HG03066 (cell line): ENCODE measurements around the gene DOK4.
"Not testable (repeated sequence)": the region's sequence is repeated elsewhere in the genome, so short reads cannot be mapped to it uniquely, and the experiment has no call there.

Experiments
- ATAC-seq: cut with Tn5 transposase; IDR thresholded peaks from one replicate; pipeline ENCODE4 v1.9.1; 2021; ENCODE audit warnings: low read depth; ENCODE audit not compliant: unreplicated experiment

Gene DOK4

DNA sequence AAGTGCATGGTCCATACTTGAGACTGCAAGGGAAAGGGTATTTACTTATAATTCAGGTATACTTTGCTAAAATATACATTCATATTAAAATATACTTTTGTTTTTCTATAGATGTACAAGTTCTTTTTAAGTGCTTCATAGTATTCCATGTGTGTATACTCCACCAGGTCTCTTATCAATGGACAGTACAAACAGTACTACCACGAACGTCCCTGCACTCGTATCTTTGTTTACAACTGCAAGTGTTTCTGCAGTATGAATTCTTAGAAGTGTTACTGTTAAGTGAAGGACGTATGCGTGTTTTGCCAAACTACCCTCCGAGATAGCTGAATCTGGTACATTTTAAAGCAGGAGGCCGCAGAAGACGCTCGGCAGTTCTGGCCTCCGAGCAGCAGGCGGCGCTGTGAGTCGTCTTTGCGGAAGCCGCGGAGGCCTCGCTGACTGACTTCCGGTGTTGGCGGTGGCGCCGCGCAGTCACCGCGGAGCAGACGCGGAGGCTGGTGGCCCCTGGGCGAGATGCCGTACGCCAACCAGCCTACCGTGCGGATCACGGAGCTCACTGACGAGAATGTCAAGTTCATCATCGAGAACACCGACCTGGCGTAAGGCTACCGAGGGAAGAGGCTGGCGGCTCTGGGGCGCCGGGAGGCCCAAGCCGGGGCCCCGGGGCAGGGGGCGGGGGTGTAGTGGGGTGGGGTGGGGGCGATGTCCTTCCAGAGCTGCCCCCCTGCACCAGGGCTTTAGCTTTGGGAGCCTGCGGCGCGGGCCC is 23.9 kb downstream of the DOK4 start, which contains the start of gene POLR2C:
Gene POLR2C, plus strand, starts transcription at position 471 of the 769 bp plus-strand sequence. Its CDS starts 46 bp downstream, at position 517.
- peak; percentile 86 for ATAC-seq

DNA sequence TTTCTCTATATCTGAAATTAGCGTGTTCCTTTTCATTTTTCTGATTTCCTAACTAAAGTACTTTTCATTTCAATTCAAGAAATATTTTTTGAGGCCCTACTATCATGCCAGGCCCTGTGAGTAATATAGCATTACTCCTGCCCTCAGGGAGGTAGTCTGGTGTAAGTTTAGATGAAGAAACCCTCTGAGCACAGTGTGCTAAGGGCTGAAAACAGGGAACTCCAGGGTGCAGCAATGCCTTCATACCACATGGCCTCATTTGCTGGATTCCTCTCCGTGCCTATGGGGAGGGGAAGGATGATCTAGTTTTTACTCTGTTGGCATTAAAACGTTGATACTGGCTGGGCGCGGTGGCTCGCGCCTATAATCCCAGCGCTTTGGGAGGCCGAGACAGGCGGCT is 34.3 kb downstream of the DOK4 start:
- ATAC-seq: no peak

DNA sequence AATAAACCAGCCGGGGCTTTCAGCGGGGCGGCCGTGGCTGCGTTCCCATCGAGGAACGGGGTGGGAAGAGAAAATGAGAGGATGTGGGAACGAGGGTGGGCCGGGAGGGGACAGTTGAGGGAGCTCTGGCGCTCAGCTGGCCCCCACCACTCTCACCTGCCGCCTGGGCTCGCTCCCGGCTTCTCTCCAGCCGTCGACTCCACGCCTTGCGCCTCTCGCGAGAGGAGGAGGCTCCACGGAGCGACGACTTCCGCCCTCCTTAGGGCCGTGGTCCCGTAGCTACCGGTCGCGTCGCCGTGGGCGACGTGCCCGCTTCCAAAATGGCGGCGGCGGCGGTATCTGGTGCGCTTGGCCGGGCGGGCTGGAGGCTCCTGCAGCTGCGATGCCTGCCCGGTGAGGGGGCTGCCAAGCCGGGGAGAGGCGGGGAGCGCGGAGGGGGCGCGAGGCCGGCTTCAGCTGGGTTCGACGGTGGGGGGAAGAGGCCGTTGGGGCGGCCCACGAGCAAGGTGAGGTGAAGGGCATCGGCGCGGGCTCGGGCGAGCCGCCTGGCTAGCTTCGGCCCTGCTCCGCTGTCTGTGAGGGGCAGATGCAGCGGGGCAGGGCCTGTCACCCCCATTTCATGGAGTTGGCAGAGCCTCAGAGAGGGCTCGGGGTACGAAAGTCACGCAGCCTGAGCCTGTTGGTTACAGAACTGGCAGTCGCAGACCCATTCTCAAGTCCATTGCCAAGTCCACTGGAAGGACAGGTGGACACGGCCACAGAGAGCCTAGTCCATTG is 38.9 kb downstream of the DOK4 start, which contains the start of the genes CIAPIN1 and COQ9:
Gene CIAPIN1, minus strand, starts transcription at position 200 of the 777 bp plus-strand sequence. CDS start 6,457 bp downstream, outside the sequence.
Gene COQ9, plus strand, starts transcription at position 294 of the 777 bp plus-strand sequence. Its CDS starts 27 bp downstream, at position 321.
- ATAC-seq: peak; percentile 93

GRCh38 chr16:57446531-57447185 is 39.6 kb downstream of the DOK4 start:
- peak; percentile 36 for ATAC-seq

- ATAC-seq: no peak
Observed at GRCh38 chr16:57445510-57445909, 40.8 kb downstream of the DOK4 start.

DNA sequence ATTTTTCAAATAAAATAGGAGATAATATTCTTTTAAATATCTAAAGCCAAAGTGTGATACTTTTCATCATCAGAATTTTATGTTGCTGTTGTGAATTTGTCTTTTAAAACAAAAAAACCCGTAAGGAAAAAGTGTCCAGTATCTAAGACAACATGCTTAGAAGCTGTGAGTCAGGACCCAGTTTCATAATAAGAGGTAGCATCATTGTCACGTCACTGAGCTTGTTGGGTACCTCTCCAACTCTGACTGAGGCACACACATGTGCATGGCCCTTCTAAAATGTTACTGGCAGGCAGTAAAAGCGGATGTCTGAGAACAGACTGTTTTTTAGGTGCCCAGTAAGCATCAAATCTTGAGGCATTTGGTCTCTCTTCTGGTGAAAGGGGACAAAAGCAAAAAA is 41.6 kb downstream of the DOK4 start:
- no peak for ATAC-seq

GRCh38 chr16:57440551-57440950 is 45.7 kb downstream of the DOK4 start:
- not testable (repeated sequence) for ATAC-seq

DNA sequence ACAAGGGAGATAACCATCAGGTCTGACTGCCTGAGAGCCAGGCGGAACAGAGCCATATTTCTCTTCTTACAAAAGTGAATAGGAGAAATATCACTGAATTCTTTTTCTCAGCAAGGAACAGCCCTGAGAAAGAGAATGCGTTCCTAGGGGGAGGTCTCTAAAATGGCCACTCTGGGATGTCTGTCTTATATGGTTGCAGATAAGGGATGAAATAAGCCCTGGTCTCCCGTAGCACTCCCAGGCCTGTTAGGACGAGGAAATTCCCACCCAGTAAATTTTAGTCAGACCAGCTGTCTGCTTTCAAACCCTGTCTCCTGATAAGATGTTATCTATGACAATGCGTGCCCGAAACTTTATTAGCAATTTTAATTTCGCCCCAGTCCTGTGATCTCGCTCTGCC is 46.3 kb downstream of the DOK4 start:
- ATAC-seq: not testable (repeated sequence)

GRCh38 chr16:57435838-57436237 is 50.5 kb downstream of the DOK4 start:
- no peak for ATAC-seq

GRCh38 chr16:57434003-57434402 is 52.3 kb downstream of the DOK4 start:
- ATAC-seq: no peak

DNA sequence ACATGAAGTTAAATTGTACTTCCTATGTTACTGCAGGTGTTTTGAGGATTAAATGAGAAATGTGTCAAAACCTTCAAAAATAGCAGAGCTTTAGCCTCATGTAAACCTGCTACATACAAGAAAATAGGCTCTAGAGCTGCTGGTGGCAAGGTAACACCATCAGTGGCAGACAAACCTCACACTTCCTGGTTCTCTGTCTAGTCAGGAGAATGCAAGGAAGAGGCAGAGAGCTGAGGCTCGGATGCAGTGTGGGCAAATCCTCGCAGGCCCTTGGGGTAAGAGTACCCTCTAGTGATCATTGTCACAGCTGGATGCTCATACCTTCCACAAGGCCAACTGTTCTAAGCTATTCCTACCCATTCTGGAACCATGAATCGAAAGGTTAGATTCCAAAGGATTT is 53.3 kb downstream of the DOK4 start:
- no peak for ATAC-seq

DNA sequence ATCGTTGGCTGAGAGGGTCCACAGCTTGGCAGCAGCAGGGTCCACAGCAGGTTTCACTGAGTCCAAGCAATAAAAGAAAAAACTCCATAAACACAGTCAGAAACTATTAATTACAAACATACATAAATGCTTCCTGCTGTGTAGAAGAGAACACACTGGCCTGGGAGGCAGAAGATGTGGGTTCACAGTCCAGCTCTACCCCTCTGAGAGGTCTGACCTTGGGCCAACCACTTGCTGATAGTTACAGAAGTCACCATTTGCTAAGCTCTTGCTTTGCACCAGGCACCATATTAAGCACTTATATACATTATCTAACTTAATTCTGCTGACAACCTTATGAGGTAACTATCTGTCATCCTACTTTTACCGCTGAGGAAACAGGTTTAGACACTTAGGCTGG is 53.8 kb downstream of the DOK4 start:
- no peak for ATAC-seq

DNA sequence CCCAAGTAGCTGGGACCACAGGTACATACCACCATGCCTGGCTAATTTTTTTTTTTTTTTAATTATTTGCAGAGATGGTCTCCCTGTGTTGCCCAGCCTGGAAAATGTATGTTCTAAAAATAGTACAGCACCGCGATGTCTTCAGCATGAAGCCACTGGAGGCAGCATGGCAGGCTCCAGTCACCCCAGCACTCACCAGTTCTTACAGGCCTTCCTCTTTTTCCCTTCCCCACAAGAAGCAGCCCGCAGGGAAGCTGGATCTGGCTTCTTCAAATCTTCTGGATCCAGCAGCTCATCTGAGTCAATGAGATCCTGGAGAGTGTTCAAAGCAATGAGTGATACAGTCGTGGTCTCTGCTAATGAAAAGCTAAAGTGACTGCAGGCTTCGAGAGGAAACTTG is 55.3 kb downstream of the DOK4 start:
- ATAC-seq: no peak

DNA sequence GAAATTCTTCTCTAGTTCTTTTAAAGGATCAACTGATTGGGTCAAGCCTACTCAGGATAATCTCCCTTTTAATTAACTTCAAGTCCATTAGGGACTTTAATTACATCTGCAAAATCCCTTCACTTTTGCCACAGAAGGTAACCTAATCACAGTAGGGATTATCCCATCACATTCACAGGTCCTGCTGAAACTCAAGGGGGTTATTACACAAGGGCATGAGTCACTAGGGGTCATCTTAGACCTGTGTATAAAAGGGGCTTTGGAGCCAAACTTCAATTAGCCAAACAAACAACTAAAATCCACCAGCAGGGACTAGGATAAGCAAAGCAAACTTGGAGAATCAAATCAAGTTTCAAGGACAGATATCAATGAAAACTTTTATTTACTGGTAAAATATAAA is 58.5 kb downstream of the DOK4 start:
- no peak for ATAC-seq

DNA sequence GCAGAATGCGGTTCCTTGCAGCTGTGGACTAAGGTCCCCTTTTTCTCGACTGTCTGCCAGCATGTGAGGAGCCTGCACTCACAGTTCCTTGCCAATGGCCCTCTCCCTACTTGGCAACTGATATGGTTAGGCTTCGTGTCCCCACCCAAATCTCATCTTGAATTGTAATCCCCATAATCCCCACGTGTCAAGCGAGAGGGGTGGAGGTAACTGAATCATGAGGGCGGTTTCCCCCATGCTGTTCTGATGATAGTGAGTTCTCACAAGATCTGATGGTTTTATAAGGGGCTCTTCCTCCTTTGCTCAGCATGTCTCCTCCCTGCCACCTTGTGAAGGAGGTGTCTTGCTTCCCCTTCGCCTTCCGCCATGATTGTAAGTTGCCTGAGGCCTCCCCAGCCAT is 59.0 kb downstream of the DOK4 start:
- no peak for ATAC-seq

DNA sequence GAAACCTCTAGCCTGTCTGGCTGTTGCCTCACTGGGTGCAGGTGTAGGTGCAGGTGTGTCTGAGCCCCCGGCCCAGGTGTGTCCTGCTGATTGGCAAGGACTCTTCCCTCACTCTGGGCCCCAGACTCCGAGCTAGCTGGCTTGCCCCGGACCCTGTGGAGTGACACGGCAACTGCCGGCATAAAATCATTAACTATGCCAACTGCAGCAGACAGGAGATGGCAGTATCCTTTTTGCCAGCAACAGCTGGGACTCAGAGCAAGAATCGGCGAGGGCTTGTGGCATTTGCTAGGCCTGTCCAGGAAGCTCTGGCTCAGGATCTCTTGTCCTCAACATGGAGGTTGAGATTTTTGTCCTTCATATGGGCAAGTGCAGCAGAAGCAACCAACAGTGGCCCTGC is 59.9 kb downstream of the DOK4 start:
- ATAC-seq: no peak

GRCh38 chr16:57424583-57424982 is 61.7 kb downstream of the DOK4 start:
- no peak for ATAC-seq

DNA sequence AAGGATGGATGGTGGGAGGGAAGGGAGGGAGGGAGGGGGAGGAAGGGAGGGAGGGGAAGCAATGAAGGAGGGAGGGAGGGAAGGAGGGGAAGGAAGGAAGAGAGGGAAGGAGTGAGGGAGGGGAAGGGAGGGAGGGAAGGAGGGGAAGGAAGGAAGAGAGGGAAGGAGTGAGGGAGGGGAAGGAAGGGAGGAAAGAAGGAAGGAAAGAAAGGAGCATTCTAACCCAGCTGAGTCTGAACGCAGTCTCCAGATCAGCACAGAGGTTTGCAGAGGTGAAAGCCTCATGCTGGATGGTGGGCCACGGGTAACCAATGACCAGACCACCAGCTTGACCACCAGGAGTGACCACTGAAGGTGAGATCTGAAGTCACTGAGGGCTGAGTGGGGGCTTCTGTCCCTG is 63.1 kb downstream of the DOK4 start:
- ATAC-seq: no peak

DNA sequence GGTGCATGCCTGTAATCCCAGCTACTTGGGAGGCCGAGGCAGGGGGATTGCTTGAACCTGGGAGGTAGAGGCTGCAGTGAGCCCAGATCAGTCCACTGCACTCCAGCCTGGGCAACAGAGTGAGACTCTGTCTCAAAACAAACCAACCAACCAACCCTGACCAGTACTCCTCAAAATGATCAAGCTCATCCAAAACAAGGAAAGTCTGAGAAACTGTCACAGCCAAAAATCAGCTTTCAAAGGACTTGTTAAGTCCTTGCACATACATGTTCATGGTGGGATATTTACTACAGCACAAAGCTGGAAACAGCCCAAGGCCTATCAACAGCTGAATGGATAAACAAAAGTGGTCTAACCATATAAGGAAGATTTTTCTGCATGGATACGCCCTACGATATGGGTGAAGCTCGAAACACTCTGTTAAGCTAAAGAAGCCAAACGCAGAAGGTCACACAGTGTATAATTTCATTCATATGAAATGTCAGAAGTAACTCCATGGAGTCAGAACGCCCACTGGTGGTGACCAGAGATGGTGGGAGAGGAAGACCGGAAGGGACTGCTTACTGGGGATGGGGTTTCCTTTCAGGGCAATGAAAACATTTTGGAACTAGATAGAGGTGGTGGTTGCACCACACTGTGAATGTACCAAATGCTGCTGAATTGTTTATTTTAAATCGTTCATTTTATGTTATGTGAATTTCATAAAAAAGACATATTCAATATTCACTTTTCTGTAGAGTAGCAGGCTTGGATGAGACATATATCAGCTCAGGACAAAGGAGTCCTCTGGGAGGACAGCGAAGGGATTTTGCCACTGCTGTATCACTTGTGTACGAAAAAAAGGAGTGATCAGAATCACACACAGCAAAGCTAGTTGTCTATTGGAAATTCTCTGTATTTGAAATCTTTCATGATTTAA is 64.0 kb downstream of the DOK4 start:
- no peak for ATAC-seq
